CD4-positive, alpha-beta T cell treated with Interleukin-17A for 1 hour (primary cell): ENCODE data around the gene WSCD1.

Source experiments
- DNase-seq: peaks from one replicate; pipeline ENCODE4 v3.0.0-alpha.2; 2020

The WSCD1 gene

GRCh38 chr17:6163612-6164333 is 93.6 kb downstream of the WSCD1 start:
- no peak for DNase-seq

GRCh38 chr17:6164996-6165395 is 94.8 kb downstream of the WSCD1 start:
- DNase-seq, result no peak

- no peak for DNase-seq
Measured at GRCh38 chr17:6165806-6166205, 95.6 kb downstream of the WSCD1 start.

GRCh38 chr17:6166492-6167179 is 96.5 kb downstream of the WSCD1 start:
- no peak for DNase-seq

- DNase-seq, result no peak
Measured at GRCh38 chr17:6168296-6168695, 98.1 kb downstream of the WSCD1 start.

- no peak for DNase-seq
Measured at GRCh38 chr17:6170349-6170748, 100.2 kb downstream of the WSCD1 start.

- no peak for DNase-seq
Measured at GRCh38 chr17:6172642-6173330, 102.6 kb downstream of the WSCD1 start.

GRCh38 chr17:6173653-6174052 is 103.5 kb downstream of the WSCD1 start:
- no peak for DNase-seq
